Anterior cingulate cortex (tissue), 58 donors: ENCODE results near the gene SMPD3.

Experiments
- DNase-seq, 58 donors: peaks; one replicate each; lab custom pipeline; 2025; lab: John Stamatoyannopoulos, UW

Gene SMPD3

DNA sequence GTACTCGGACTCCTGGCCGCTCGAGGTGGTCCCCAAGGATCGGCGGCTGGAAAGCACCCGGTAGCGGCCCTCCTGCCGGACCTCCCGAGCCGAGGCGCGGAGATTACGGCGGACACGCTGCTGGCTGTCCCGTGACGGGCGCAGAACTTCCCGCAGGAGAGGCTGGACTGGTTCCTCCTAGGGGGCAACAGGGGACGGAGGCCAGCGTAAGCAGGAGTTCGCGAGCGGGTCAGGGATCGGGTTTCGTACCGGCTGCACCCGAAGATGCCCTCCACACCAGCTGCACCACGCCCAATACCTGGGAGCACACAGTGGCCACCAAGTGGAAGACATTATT, 137.9 kb downstream of the SMPD3 start:
- DNase-seq, result peak in 5 of 58 donors; percentile 49 to 62 (median 55)

DNA sequence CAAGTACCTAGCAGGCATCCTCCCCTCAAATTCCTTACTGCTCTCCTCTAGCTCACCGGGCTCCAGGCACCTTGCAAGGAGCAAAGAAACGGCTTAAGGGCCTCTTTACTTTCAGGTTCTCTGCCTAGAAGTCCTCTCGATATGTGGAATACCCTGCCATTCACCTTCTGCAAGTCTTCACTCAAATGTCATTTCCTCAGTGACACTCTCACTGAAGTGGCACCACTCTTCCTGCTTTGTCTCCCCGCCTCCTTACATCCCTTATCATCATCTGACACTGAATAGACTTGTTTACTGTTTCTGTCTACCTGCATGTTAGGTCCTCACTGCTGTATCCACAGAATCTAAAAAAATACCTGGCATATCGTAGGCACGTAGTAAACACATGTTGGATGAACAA, 138.5 kb downstream of the SMPD3 start:
- no peak for DNase-seq
